ENCODE measurements around the gene ADCY5.

Gene ADCY5

GRCh38 chr3:123322866-123323265 lies 126.0 kb downstream of the ADCY5 start:
- no peak for TF ChIP-seq FOXP2 (optimal IDR thresholded peaks at IDR 0.05; ENCODE audit: borderline replicate concordance, extremely low read depth, extremely low read length, insufficient read depth)
- no peak for TF ChIP-seq TAF1 (IDR thresholded peaks at IDR 0.05; ENCODE audit: borderline replicate concordance, insufficient read depth, low read length)
- TF ChIP-seq POLR2AphosphoS5 (IDR thresholded peaks at IDR 0.05; ENCODE audit: low read depth, low read length), result no peak
- no peak for TF ChIP-seq SIN3A (IDR thresholded peaks at IDR 0.05; ENCODE audit: borderline replicate concordance, insufficient read depth, low read length)
- no peak for TF ChIP-seq REST (IDR thresholded peaks at IDR 0.05; ENCODE audit: insufficient read depth in 1 of 2, low read depth in 2 of 2, low read length in 2 of 2)

- TF ChIP-seq SIN3A (IDR thresholded peaks at IDR 0.05; ENCODE audit: borderline replicate concordance, insufficient read depth, low read length) (no peak), FOXP2 (optimal IDR thresholded peaks at IDR 0.05; ENCODE audit: borderline replicate concordance, extremely low read depth, extremely low read length, insufficient read depth) (no peak)
Observed at GRCh38 chr3:123321806-123322205, 127.1 kb downstream of the ADCY5 start.

- TF ChIP-seq REST (IDR thresholded peaks at IDR 0.05; ENCODE audit: insufficient read depth in 1 of 2, low read depth in 2 of 2, low read length in 2 of 2), result no peak
- TF ChIP-seq TAF1 (IDR thresholded peaks at IDR 0.05; ENCODE audit: borderline replicate concordance, insufficient read depth, low read length), result no peak
Observed at GRCh38 chr3:123320221-123320620, 128.7 kb downstream of the ADCY5 start.

GRCh38 chr3:123319760-123320159 lies 129.1 kb downstream of the ADCY5 start:
- TF ChIP-seq POLR2AphosphoS5 (IDR thresholded peaks at IDR 0.05; ENCODE audit: low read depth, low read length) (no peak), FOXP2 (optimal IDR thresholded peaks at IDR 0.05; ENCODE audit: borderline replicate concordance, extremely low read depth, extremely low read length, insufficient read depth) (no peak), REST (IDR thresholded peaks at IDR 0.05; ENCODE audit: insufficient read depth in 1 of 2, low read depth in 2 of 2, low read length in 2 of 2) (no peak), TAF1 (IDR thresholded peaks at IDR 0.05; ENCODE audit: borderline replicate concordance, insufficient read depth, low read length) (no peak), SIN3A (IDR thresholded peaks at IDR 0.05; ENCODE audit: borderline replicate concordance, insufficient read depth, low read length) (no peak)

GRCh38 chr3:123318374-123318773 lies 130.5 kb downstream of the ADCY5 start:
- no peak for TF ChIP-seq POLR2AphosphoS5 (IDR thresholded peaks at IDR 0.05; ENCODE audit: low read depth, low read length)
- no peak for TF ChIP-seq TAF1 (IDR thresholded peaks at IDR 0.05; ENCODE audit: borderline replicate concordance, insufficient read depth, low read length)
- no peak for TF ChIP-seq SIN3A (IDR thresholded peaks at IDR 0.05; ENCODE audit: borderline replicate concordance, insufficient read depth, low read length)
- no peak for TF ChIP-seq FOXP2 (optimal IDR thresholded peaks at IDR 0.05; ENCODE audit: borderline replicate concordance, extremely low read depth, extremely low read length, insufficient read depth)
- no peak for TF ChIP-seq REST (IDR thresholded peaks at IDR 0.05; ENCODE audit: insufficient read depth in 1 of 2, low read depth in 2 of 2, low read length in 2 of 2)

Measured in PFSK-1 (cell line).